GM21723 (cell line): ENCODE data around the gene CPM.

Experiments used
- ATAC-seq: cut with Tn5 transposase; IDR thresholded peaks from one replicate; pipeline ENCODE4 v1.9.1; 2021; ENCODE audit warnings: mild to moderate bottlenecking, moderate library complexity; ENCODE audit not compliant: unreplicated experiment

Gene CPM

GRCh38 chr12:68957273-68957672, 24.3 kb upstream of the CPM start:
- no peak for ATAC-seq

DNA sequence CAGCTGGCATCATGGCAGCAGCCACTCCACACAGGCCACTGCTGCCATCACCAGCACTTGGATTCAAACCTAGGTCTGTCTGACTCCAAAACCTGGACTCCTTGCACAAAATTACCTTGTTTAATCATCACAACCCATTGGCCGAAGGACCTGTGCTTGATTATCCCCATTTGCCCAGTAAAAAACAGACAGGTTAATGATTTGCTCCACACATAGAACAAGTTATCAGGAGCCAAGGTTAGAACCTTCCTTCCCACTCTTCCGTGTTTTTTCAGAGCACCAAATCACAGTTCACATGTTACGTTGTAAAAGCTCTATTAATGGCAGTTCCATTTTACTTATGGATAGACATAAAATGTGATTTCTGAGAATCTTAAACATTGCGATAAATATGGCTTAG, 23.5 kb upstream of the CPM start:
- no peak for ATAC-seq

DNA sequence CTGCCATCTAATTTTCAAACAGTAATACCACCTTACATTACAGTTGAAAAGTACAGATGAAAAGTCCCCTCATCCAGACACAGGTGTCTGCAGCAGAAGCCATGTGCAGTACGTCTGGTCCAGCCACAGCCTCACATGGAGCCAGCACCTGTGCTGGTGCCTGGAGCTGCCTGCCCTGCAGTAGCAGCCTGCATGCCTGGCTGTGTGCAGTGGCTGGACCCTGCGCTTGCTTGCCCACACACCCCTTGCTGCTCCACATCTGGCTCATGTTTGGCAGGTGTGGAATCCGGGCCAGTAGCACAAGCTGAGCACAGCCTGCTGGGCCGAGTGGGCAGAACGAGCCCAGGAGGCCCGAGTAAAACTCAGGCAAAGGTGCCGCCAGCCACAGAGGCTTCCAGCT, 21.8 kb upstream of the CPM start:
- ATAC-seq, result no peak

GRCh38 chr12:68953536-68953935, 20.6 kb upstream of the CPM start:
- no peak for ATAC-seq

DNA sequence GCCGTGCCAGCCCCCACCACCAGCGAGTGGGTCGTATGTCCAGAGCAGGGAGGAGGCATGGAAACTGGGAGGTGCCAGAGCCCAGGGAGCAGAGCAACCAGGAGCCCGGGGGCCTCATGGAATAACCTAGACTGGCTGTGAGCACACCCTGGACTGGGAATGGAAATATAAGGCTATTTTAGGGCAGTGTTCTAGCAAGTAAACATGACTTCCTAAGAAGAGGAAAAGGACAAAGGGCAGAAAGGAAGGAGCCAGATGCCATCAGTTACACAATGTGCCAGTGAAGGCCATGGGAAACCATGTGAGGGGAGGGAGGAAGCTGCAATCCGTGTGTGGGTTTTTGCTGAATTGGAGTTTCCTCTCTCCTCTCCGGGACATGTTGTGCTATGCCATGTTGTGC, 18.7 kb upstream of the CPM start:
- ATAC-seq, result no peak

GRCh38 chr12:68950511-68950910, 17.5 kb upstream of the CPM start:
- ATAC-seq, result no peak

DNA sequence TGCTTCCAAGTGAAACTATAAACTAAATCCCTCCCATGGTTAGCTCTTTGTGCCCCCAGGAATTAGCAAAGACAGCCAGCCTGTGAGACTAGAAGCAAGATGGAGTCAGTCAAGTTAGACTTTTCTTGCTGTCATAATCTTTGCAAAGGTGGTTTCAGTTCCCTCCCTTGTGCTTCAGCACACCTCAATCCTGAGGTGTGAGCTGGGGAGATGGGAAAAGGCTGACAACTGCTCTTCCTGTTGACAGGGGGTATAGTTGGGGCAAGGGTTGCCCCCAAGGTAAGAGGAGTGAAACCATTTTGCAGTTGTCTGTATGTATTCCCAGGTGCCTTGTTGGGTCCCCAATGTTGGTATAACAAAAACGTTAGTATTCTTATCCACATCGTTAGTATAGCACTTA, 12.3 kb upstream of the CPM start:
- no peak for ATAC-seq

GRCh38 chr12:68944296-68945076, 11.5 kb upstream of the CPM start:
- no peak for ATAC-seq

DNA sequence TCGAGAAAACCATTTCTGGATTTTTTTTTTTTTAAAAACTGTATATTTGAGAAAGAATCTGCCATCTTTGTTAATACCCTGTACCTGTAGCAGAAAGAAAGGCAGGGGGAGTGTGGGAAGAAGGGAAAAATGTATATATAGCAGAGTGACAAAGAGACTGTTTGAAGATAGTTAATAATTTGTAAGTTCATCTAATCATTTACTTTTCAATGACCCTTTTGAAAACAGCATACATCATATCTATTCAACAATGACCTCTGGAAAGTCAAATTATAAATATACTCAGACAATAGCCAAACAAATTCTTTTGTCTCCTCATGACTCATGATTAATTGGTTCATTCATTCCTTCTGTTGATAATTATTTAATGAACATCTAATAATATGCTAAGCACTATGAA, 10.9 kb upstream of the CPM start:
- no peak for ATAC-seq

DNA sequence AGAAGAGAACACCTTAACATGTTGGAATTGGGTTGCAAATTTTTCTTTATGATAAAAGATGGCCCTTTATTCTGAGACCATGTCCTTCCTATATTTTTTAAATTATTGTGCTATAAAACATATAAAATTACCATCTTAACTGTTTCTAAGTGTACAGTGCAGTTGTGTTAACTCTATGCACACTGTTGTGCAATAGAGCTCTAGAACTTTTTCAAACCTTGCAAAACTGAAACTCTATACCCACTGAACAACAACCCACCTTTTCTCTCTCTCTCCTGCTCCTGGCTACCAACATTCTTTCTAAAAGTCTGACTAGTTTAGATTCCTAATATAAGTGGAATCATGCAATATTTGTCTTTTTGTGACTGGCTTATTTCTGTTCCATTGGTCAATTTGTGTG, 7.8 kb upstream of the CPM start:
- no peak for ATAC-seq

GRCh38 chr12:68939505-68939904, 6.5 kb upstream of the CPM start:
- no peak for ATAC-seq

DNA sequence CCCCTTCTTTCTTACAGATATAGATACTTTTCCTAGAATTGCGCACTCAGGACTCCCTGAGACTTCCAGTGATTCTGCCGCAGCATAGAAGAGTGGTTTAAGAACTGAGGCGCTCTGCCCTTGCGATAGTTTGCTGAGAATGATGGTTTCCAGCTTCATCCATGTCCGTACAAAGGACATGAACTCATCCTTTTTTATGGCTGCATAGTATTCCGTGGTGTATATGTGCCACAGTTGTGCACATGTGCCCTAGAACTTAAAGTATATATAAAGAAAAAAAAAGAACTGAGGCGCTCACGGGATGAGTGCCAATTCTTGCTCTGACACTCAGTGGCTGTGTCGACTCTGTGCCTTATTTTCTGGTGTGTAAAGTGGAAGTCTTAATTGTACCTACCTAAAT, 1.4 kb upstream of the CPM start:
- no peak for ATAC-seq

DNA sequence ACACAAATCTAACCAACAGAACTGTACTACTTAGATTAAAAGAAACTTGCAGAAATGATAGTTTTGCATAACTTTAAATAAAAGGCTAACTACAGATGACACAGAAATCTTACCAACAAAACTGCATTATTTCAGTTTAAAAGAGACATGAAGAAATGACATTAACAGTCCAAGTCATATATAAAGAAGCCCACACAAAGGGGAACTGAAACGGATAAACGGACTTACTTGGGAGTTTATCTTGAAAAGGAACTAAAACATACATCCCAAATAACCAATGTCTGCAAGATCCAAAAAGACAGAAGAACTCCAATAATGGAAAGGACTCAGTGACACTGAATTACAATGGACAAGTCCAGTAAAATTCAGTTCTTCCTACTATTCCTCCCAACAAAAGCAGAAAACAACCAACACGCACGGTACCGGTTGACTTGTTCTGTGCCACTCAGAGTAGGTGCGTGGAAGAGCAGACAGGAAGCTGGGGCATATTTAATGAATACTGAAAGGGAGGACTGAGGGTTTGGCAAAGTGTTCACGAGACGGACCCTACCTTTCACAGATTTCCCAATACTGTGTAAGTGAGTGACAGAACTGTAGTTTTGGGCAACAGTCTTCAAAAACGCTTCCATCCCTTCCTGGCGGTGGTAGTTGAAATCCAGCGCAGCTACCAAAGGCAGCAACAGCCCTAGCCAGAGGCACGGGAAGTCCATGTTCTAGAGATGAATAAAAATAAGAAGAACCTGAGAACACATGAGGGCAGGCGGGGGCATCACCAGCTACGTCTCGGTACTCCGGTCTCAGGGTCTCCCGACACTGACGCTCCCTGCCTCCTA, 627 bp downstream of the CPM start:
- peak; percentile 45 for ATAC-seq

- no peak for ATAC-seq
Observed at GRCh38 chr12:68930178-68930577, 2.8 kb downstream of the CPM start.

DNA sequence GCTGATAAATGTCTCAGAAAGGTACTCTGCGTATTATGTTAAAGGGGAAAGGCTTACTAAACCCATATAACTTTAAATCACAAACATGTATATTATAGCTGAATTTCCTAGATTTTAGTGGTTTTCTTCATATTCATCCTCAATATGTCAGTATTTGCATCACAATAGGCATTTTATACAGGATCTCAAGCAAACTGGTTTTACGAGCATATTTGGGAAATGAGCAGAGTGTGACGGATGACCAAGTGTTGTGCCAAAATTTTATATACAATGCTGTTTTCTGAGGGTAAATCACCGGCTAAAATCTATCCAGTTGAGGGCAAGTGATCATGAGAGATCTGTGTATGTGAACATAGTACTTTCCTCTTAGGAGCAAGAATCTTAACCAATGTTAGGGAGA, 8.4 kb downstream of the CPM start:
- ATAC-seq, result no peak

DNA sequence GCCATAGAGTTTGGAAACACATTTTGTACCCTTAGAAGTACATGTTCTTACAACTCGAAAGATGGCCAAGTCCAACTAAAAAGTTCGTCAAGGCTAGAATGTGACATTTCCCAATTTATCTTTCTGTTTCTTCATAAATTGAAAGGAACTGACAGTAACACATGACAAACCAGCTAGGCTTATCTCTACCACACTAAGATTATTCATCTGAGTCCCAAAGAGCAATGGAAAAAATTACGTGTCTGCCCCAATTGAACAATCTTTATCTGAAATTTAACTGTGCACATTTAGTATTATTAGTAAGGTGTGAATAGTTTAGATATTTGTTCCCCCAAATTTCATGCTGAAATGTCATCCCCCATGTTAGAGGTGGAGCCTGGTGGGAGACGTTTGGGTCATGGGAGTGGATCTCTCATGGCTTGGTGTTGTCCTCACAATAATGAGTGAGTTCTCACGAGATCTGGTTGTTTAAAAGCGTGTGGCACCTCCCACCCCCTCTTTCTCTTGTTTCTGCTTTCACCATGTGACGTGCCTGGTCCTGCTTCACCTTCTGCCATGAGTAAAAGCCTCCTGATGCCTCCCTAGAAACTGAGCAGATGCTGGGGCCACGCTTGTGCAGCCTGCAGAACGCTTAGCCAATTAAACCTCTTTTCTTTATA, 13.3 kb downstream of the CPM start:
- ATAC-seq, result no peak

- no peak for ATAC-seq
Observed at GRCh38 chr12:68918960-68919359, 14.0 kb downstream of the CPM start.

GRCh38 chr12:68915055-68915454, 17.9 kb downstream of the CPM start:
- ATAC-seq, result no peak

DNA sequence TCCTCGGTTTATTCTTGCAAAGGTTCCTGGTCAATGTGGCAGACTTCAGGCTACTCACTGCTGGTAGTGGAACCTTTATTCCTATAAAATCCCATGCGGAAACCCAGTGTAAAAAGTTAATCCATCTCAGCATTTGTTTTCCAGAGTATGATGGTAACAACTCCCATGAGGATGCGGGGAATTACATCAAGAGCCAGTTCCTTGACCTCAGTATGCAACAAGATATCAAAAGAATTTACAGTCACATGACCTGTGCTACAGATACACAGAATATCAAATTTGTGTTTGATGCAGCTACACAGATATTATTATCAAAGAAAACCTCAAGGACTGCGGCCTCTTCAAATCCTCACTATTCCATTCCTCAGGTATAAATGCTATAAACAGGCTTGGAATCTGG, 19.3 kb downstream of the CPM start:
- no peak for ATAC-seq

DNA sequence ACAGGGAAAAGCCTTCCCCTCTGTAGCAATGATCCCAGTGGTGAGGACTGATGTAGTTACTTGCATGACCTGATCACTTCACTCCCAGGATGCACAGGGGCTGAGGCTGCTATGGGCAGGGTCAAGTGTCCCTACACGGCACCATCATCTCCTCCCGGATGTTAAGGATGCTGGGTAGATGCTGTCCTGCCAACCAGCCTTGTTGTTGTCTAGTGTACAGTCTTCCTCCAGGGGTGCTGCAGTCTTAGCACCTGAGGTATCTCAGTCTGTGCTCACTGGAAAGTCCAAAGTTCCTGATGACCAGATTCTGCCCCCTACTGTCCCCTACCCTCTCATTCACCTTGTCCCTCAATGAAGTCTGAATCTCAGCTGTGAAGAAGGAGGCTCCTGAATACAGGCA, 20.1 kb downstream of the CPM start:
- no peak for ATAC-seq

- no peak for ATAC-seq
Observed at GRCh38 chr12:68911197-68911718, 21.7 kb downstream of the CPM start.

DNA sequence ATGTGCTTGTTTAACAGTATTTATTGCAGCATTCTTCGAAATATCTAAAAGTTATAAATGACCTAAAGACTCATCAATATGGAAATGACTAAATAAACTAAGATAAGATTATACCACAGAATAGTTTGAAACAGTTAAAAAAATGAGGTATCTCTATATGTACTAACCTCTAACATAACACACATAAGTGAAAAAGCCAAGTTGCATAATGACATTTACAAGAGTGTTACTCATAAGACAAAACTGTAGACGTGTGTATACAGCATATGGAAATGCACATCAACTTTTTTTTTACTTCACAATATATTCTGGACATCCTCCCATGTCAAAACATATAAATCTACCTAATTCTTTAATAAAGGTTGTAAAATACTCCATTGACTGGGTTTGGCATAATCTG, 22.8 kb downstream of the CPM start:
- no peak for ATAC-seq
